Measurements from ENCODE around the gene GRIP2. TPM values are rescaled to one million over a fixed set of nuclear protein-coding genes. Genes with fewer than 3 reads are reported as not detected.

GRIP2 gene
- polyA plus RNA-seq, 1 experiment, result not detected

GRCh38 chr3:14562121-14562890 is 22.2 kb upstream of the GRIP2 start:
- ChIA-PET CTCF (no interaction called here), POLR2A (no interaction called here)
- no peaks in the 10 kb centered on the region for H3K9me3 ChIP-seq (ENCODE audit: control insufficient read depth, insufficient read depth, low read length)
- no peak overlapping the region for H3K27ac ChIP-seq (ENCODE audit: low read depth, low read length)
- peaks cover 31% of the 10 kb centered on the region for H3K27me3 ChIP-seq (ENCODE audit: control insufficient read depth, insufficient read depth, low read length)
- DNase-seq (ENCODE audit: low read depth, low spot score), result no peak
- no peak overlapping the region for H3K4me3 ChIP-seq (ENCODE audit: low read depth, low read length)
- no peak for TF ChIP-seq CTCF (IDR thresholded peaks at IDR 0.05; ENCODE audit: low read depth, low read length)

- TF ChIP-seq CTCF (IDR thresholded peaks at IDR 0.05; ENCODE audit: low read depth, low read length), result no peak
- peaks cover 30% of the 10 kb centered on the region for H3K27me3 ChIP-seq (ENCODE audit: control insufficient read depth, insufficient read depth, low read length)
- no peak overlapping the region for H3K27ac ChIP-seq (ENCODE audit: low read depth, low read length)
- ChIA-PET CTCF (no interaction called here), POLR2A (no interaction called here)
- no peaks in the 10 kb centered on the region for H3K9me3 ChIP-seq (ENCODE audit: control insufficient read depth, insufficient read depth, low read length)
- H3K4me3 ChIP-seq (ENCODE audit: low read depth, low read length), result no peak overlapping the region
- DNase-seq (ENCODE audit: low read depth, low spot score), result no peak
These were observed 21.2 kb upstream of the GRIP2 start for GRCh38 chr3:14561051-14561960.

- ChIA-PET CTCF (interaction anchor here (0.8 to 2.5 kb wide), 2 partner anchors 11 to 92 kb away, joined by 5 to 11 read pairs; no protein-coding TSS in a partner anchor), POLR2A (no interaction called here)
- no peak for DNase-seq (ENCODE audit: low read depth, low spot score)
- Histone ChIP-seq H3K4me3 (ENCODE audit: low read depth, low read length) (no peak overlapping the region), H3K9me3 (ENCODE audit: control insufficient read depth, insufficient read depth, low read length) (no peaks in the 10 kb centered on the region), H3K27me3 (ENCODE audit: control insufficient read depth, insufficient read depth, low read length) (peaks cover 38% of the 10 kb centered on the region), H3K27ac (ENCODE audit: low read depth, low read length) (no peak overlapping the region)
- TF ChIP-seq CTCF (IDR thresholded peaks at IDR 0.05; ENCODE audit: low read depth, low read length), result no peak
These were observed 20.0 kb upstream of the GRIP2 start for GRCh38 chr3:14560110-14560509.

- DNase-seq (ENCODE audit: low read depth, low spot score), result no peak
- Histone ChIP-seq H3K9me3 (ENCODE audit: control insufficient read depth, insufficient read depth, low read length) (no peaks in the 10 kb centered on the region), H3K27ac (ENCODE audit: low read depth, low read length) (no peak overlapping the region), H3K4me3 (ENCODE audit: low read depth, low read length) (no peak overlapping the region), H3K27me3 (ENCODE audit: control insufficient read depth, insufficient read depth, low read length) (peaks cover 40% of the 10 kb centered on the region)
- ChIA-PET CTCF (interaction anchor here (2.5 kb wide), 1 partner anchor 9 kb away, joined by 5 read pairs; no protein-coding TSS in a partner anchor), POLR2A (no interaction called here)
- TF ChIP-seq CTCF (IDR thresholded peaks at IDR 0.05; ENCODE audit: low read depth, low read length), result no peak
These were observed 17.9 kb upstream of the GRIP2 start for GRCh38 chr3:14558029-14558428.

GRCh38 chr3:14555835-14556234 is 15.7 kb upstream of the GRIP2 start:
- H3K9me3 ChIP-seq (ENCODE audit: control insufficient read depth, insufficient read depth, low read length), result no peaks in the 10 kb centered on the region
- H3K27ac ChIP-seq (ENCODE audit: low read depth, low read length), result no peak overlapping the region
- no peak overlapping the region for H3K4me3 ChIP-seq (ENCODE audit: low read depth, low read length)
- no peak for DNase-seq (ENCODE audit: low read depth, low spot score)
- no peak for TF ChIP-seq CTCF (IDR thresholded peaks at IDR 0.05; ENCODE audit: low read depth, low read length)
- peaks cover 33% of the 10 kb centered on the region for H3K27me3 ChIP-seq (ENCODE audit: control insufficient read depth, insufficient read depth, low read length)
- POLR2A ChIA-PET, result no interaction called here
- CTCF ChIA-PET, result no interaction called here

All from AG04450 (cell line).